ENCODE measurements around the gene BRICD5.

BRICD5 gene

DNA sequence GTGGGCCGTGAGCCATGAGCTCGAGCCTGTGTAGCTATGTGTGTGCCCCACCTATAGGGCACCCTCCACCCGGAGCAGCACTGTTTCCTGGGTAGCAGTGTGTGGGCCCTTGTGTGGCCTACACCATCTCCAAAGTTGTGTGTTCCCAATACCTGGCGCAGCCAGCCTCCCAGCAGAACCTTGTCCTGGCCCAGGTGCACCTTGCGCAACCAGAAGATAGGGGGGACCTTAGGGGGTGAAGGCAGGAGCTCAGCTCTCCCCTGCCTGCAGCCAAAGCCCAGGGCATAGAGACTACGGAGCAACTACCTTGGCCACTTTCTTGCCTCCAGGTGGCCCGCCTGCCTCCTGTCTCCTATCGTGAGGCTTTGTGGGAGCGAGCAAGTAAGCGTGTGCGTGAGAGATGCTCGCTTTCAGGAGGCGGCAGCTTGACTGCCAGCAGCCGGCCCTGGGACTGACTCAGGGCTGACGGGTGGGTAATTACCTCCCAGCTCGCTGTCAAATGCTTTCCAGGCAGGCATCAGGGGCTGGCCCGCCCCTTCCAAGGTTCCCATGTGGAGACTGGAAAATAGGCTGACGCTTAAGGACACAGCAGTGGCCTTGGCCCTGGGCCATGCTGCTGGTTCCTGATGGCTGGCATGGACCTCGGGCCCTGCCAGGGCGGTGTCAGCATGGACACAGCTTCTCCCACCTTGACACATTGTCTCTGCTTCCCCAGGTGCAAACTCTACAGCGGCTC is 36.1 kb downstream of the BRICD5 start:
- Histone ChIP-seq H3K9me3 (ENCODE audit: low read length) (no peaks in the 10 kb centered on the region), H3K36me3 (ENCODE audit: insufficient read depth, low read length) (peaks cover 65% of the 10 kb centered on the region), H3K4me3 (ENCODE audit: low read length) (no peak overlapping the region)

DNA sequence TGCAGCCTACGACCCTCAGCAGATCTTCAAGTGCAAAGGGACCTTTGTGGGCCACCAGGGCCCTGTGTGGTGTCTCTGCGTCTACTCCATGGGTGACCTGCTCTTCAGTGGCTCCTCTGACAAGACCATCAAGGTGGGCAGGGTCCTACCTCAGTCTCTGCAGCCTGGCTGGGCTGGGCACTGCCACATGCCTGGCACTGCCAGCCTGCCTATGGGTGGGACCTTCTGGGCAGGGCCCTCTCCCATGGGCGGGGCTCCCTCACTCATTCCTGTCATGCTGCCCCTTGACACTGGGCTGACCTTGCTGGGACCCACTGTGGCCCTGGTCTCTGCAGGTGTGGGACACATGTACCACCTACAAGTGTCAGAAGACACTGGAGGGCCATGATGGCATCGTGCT is 36.7 kb downstream of the BRICD5 start:
- Histone ChIP-seq H3K4me1 (ENCODE audit: insufficient read depth, low read length) (no peaks in the 10 kb centered on the region), H2AFZ (ENCODE audit: low read depth, low read length) (no peak overlapping the region), H3K9me3 (ENCODE audit: low read length) (no peaks in the 10 kb centered on the region), H3K36me3 (ENCODE audit: insufficient read depth, low read length) (peaks cover 65% of the 10 kb centered on the region), H3K4me3 (ENCODE audit: low read length) (no peak overlapping the region), H3K27me3 (ENCODE audit: insufficient read depth, low read length) (no peaks in the 10 kb centered on the region)

More for the DNA sequence above, 36.1 kb downstream of the BRICD5 start:
- H3K4me1 ChIP-seq (ENCODE audit: insufficient read depth, low read length) = no peaks in the 10 kb centered on the region
- H2AFZ ChIP-seq (ENCODE audit: low read depth, low read length) = no peak overlapping the region
- no peaks in the 10 kb centered on the region for H3K27me3 ChIP-seq (ENCODE audit: insufficient read depth, low read length)

DNA sequence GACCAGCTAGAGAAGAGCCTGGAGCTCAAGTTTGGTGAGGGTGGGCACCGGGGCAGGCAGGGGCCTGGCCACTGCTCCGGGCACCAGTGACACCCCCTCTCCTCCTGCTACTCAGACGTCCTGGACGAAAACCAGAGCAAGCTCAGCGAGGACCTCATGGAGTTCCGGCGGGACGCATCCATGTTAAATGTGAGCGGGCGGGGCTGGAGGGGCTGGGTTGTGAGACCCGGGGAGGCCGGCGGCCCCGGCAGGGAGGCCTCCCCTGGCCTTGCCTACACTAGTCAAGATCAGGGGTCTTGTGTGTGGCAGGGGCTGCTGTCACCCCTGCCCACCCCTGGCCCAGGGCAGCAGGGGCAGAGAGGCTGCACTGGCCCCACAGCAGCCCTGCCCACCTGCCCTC is 37.3 kb downstream of the BRICD5 start:
- Histone ChIP-seq H3K4me3 (ENCODE audit: low read length) (no peak overlapping the region), H3K36me3 (ENCODE audit: insufficient read depth, low read length) (peaks cover 66% of the 10 kb centered on the region)

DNA sequence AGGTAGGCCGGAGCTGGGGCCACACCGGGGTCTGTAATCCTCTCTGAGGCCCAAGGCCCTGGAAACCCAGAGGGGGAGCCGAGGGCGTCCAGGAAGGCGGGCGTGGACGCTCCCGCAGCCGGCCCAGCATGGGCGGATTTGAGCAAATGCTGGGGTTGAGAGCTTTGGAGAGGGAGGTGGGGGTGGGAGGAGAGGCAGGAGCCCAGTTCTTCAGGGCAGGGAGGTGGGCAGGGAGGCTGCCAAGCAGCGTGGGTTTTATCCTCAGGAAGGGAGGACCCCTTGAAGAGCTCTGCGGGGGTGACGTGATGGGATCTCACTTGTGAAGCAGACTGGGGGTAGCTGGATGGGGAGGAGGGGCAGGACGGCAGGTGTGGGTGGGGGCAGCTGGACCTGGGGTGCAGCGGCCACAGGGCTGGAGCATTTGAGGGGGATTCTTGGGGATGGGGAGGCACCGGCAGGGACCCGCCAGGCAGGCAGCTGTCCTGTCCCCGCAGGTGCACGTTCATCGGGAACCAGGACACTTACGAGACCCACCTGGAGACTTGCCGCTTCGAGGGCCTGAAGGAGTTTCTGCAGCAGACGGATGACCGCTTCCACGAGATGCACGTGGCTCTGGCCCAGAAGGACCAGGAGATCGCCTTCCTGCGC is 37.9 kb downstream of the BRICD5 start:
- Histone ChIP-seq H3K36me3 (ENCODE audit: insufficient read depth, low read length) (peaks cover 69% of the 10 kb centered on the region), H3K4me3 (ENCODE audit: low read length) (no peak overlapping the region), H3K9me3 (ENCODE audit: low read length) (no peaks in the 10 kb centered on the region), H2AFZ (ENCODE audit: low read depth, low read length) (no peak overlapping the region), H3K4me1 (ENCODE audit: insufficient read depth, low read length) (no peaks in the 10 kb centered on the region), H3K27me3 (ENCODE audit: insufficient read depth, low read length) (no peaks in the 10 kb centered on the region)

More for the DNA sequence above, 37.3 kb downstream of the BRICD5 start:
- no peak overlapping the region for H2AFZ ChIP-seq (ENCODE audit: low read depth, low read length)
- H3K9me3 ChIP-seq (ENCODE audit: low read length) = no peaks in the 10 kb centered on the region
- H3K27me3 ChIP-seq (ENCODE audit: insufficient read depth, low read length) = no peaks in the 10 kb centered on the region
- H3K4me1 ChIP-seq (ENCODE audit: insufficient read depth, low read length) = no peaks in the 10 kb centered on the region

DNA sequence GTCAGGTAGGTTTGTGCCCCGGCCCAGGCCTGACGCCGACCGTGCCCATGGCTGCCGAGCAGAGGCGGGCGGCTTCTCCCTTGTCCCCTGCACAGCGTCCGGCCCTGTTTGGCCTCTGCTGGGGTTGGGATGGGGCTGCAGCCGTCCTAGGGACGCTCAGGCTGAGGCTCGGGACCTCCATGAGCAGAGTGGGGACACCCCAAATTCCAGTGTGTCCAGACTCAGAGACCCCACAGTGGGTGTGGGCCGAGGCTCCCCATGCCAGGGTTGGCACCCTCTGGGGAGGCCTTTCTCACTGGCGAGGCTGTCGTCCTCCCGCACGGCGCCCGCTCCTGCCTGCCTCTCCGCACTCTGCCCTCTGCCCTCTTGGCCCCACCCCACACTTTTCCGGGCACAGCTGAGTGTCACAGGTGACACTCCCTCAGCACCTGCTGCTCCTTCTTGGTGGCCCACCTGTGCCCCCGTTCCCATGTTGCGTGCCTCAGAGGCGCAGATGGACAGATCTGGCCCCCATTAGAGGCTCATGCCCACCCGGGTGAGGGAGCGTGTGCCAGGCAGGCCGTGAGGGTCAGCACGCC is 39.0 kb downstream of the BRICD5 start:
- no peaks in the 10 kb centered on the region for H3K4me1 ChIP-seq (ENCODE audit: insufficient read depth, low read length)
- no peaks in the 10 kb centered on the region for H3K27me3 ChIP-seq (ENCODE audit: insufficient read depth, low read length)
- no peaks in the 10 kb centered on the region for H3K9me3 ChIP-seq (ENCODE audit: low read length)
- no peak overlapping the region for H3K4me3 ChIP-seq (ENCODE audit: low read length)
- peaks cover 65% of the 10 kb centered on the region for H3K36me3 ChIP-seq (ENCODE audit: insufficient read depth, low read length)
- no peak overlapping the region for H2AFZ ChIP-seq (ENCODE audit: low read depth, low read length)

DNA sequence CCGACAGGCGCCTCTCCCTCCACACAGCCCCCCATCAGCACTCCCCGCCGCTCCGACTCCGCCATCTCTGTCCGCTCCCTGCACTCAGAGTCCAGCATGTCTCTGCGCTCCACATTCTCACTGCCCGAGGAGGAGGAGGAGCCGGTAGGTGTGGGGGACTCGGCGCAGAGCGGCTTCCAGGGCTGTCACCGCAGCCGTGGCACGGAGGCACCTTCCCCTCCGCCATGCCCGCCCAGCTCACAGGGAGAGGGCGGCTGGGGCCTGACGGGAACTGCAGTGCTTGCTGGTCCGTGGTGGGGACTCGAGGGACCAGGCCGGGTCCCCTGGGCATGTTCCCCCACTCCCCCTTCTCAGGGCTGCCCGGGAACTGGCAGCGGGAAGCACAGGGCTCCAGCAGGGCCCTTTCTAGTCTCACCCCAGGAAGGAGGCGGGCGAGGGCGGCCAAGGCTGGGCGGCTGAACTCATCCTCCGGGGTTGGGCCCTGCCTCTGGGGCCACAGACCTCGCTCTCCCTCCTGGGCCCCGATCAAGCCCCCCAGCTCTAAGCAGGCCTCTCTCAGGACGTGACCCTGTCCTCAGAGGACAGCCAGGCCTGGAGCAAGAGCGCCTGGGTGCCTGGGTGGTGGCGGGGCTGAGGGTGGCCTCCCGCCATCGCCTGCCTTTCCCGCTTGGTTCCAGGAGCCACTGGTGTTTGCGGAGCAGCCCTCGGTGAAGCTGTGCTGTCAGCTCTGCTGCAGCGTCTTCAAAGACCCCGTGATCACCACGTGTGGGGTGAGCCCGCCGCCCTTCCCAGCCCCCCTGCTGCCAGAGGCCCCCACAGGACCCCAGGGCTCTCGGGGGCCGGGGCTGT is 39.9 kb downstream of the BRICD5 start:
- H3K4me1 ChIP-seq (ENCODE audit: insufficient read depth, low read length) = no peaks in the 10 kb centered on the region
- peaks cover 63% of the 10 kb centered on the region for H3K36me3 ChIP-seq (ENCODE audit: insufficient read depth, low read length)
- no peak overlapping the region for H3K4me3 ChIP-seq (ENCODE audit: low read length)
- H3K9me3 ChIP-seq (ENCODE audit: low read length) = no peaks in the 10 kb centered on the region
- H2AFZ ChIP-seq (ENCODE audit: low read depth, low read length) = no peak overlapping the region
- no peaks in the 10 kb centered on the region for H3K27me3 ChIP-seq (ENCODE audit: insufficient read depth, low read length)

DNA sequence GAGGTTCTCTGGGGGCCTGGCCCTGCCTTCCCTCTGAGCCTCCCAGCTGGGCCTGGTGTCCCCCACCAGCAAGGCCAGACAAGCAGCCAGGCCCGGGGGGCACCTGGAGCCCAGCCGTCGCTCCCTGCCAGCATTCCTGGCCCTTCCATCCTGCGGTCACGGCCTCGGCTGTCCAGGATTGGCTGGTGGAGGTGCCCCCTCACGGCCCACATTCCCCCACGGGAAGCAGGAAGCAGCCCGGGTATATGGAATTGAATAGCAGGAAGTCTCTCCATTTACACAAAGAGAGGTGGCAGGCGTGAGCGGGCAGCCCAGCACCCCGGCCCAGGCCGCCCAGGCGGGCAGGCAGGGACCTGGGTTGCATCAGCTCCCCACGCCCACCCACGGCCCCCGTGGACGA is 40.6 kb downstream of the BRICD5 start:
- Histone ChIP-seq H3K36me3 (ENCODE audit: insufficient read depth, low read length) (peaks cover 60% of the 10 kb centered on the region), H3K27me3 (ENCODE audit: insufficient read depth, low read length) (no peaks in the 10 kb centered on the region), H3K9me3 (ENCODE audit: low read length) (no peaks in the 10 kb centered on the region), H3K4me3 (ENCODE audit: low read length) (no peak overlapping the region), H2AFZ (ENCODE audit: low read depth, low read length) (no peak overlapping the region), H3K4me1 (ENCODE audit: insufficient read depth, low read length) (no peaks in the 10 kb centered on the region)

DNA sequence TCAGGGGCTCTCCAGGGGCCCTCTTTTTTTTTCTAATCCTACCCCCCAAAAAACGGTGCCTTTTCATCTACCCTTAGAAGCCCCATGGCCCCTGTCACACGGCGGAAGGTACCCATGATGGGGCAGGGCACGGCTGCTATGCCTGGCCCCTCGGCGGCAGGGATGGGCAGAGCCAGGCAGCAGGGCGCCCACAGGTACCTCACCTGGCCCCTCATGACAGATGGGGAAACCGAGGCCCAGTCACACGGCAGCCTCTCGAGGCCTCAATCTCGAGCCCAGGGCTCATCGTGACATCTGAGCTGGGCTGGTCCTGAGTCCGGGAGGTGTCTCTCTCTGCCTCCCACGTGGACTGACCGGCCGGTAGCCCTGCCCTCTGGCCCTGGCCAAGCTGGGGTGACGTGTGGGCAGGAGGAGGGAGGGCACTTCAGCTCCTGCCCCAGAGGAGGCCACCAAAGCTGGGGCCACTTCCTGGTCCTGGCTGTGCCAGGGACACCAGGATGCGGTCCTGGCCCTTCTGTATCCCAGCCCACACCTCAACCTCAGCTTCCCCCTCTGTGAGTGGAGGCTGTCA is 43.5 kb downstream of the BRICD5 start:
- Histone ChIP-seq H3K4me3 (ENCODE audit: low read length) (no peak overlapping the region), H2AFZ (ENCODE audit: low read depth, low read length) (no peak overlapping the region), H3K36me3 (ENCODE audit: insufficient read depth, low read length) (peaks cover 35% of the 10 kb centered on the region), H3K9me3 (ENCODE audit: low read length) (no peaks in the 10 kb centered on the region), H3K27me3 (ENCODE audit: insufficient read depth, low read length) (no peaks in the 10 kb centered on the region), H3K4me1 (ENCODE audit: insufficient read depth, low read length) (no peaks in the 10 kb centered on the region)

DNA sequence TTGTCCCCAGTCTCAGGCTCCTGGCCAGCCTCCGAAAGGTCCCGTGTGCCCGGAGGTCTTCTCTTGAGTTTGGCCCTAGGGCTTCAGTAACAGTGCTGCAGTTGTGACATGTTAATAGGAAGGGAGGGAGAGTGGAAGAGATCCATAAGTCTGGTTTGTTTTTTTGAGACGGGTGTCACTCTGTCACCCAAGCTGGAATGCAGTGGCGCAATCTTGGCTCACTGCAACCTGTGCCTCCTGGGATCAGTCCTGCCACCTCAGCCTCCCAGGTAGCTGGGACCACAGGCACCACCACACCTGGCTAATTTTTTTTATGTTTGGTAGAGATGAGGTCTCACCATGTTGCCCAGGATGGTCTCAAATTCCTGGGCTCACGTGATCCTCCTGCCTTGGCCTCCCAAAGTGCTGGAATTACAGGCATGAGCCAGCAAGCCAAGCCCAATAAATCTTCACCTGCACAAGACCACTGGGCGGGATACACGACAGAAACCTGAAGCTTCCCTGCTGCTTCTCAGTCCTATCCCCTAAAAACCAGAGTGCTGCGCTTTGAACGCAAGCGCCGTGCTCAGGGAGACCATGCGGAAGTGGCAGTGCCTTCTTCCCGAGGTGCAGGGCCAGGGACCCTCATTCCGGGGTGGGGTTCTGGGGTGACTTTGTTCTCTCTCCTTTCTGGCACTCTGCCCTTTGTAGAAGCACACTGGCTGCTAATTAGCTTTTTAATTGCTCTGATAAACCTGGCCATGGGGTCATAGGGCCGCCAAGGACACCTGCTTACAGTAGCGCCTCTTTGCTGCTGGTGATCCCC is 44.2 kb downstream of the BRICD5 start:
- no peak overlapping the region for H3K4me3 ChIP-seq (ENCODE audit: low read length)
- H3K4me1 ChIP-seq (ENCODE audit: insufficient read depth, low read length) = no peaks in the 10 kb centered on the region
- no peak overlapping the region for H2AFZ ChIP-seq (ENCODE audit: low read depth, low read length)
- H3K9me3 ChIP-seq (ENCODE audit: low read length) = no peaks in the 10 kb centered on the region
- H3K27me3 ChIP-seq (ENCODE audit: insufficient read depth, low read length) = no peaks in the 10 kb centered on the region
- peaks cover 28% of the 10 kb centered on the region for H3K36me3 ChIP-seq (ENCODE audit: insufficient read depth, low read length)

DNA sequence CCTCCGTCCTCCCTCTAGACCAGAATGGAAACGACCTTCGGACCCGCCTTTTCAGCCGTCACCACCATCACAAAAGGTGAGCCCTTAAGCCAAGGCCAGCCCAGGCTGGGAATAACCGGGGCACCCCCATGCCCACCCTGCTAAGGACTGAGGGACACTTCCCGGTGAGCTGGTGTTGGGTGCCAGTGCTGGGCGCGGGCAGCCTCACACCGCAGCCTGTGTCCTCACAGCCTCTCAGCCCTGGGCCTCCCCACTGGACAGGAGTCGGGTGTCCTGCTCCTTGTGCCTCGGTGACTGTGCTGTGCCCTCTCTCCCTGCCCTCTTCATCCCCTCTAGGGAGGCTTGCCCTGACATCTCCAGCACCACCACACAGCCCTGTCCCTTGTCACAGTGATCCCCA is 44.8 kb downstream of the BRICD5 start:
- H2AFZ ChIP-seq (ENCODE audit: low read depth, low read length) = no peak overlapping the region
- H3K36me3 ChIP-seq (ENCODE audit: insufficient read depth, low read length) = peaks cover 24% of the 10 kb centered on the region
- H3K27me3 ChIP-seq (ENCODE audit: insufficient read depth, low read length) = no peaks in the 10 kb centered on the region
- no peak overlapping the region for H3K4me3 ChIP-seq (ENCODE audit: low read length)
- no peaks in the 10 kb centered on the region for H3K9me3 ChIP-seq (ENCODE audit: low read length)
- H3K4me1 ChIP-seq (ENCODE audit: insufficient read depth, low read length) = peaks cover under 1% of the 10 kb centered on the region

DNA sequence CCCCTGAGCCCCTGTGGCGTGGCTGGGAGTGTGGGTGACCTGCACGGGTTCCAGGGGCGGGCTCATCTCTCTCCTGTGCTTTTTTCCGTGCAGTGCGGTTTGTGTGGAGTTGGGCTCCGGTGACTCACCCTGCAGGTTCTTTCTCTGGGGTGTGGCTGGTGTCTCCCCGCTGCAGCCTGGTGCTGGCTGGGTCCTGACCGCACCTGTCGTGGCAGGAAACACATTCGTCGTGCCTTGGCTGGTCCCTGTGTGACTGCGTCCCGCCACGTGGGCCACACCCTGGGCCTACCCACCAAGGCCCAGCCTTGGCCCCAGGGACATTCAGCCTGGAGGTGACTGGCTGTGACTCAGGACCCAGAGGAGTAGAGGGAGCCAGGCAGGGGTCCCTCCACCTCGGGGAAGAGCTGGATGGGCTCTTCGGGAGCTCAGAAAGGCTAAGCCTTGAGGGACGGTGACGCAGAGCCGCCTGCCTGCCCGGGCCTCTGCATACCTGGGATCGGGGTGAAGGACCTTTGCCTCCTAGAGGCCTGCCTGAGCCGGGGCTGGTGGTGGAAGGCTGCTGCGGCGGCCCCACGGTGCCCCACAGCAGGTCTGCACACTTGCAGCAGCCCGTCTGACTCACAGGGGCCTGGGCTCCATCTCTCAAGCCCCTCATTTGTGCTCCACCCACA is 47.3 kb downstream of the BRICD5 start:
- no peaks in the 10 kb centered on the region for H3K9me3 ChIP-seq (ENCODE audit: low read length)
- H3K27me3 ChIP-seq (ENCODE audit: insufficient read depth, low read length) = no peaks in the 10 kb centered on the region
- no peak overlapping the region for H3K4me3 ChIP-seq (ENCODE audit: low read length)
- H3K36me3 ChIP-seq (ENCODE audit: insufficient read depth, low read length) = peaks cover 21% of the 10 kb centered on the region
- H3K4me1 ChIP-seq (ENCODE audit: insufficient read depth, low read length) = peaks cover 23% of the 10 kb centered on the region
- no peak overlapping the region for H2AFZ ChIP-seq (ENCODE audit: low read depth, low read length)

DNA sequence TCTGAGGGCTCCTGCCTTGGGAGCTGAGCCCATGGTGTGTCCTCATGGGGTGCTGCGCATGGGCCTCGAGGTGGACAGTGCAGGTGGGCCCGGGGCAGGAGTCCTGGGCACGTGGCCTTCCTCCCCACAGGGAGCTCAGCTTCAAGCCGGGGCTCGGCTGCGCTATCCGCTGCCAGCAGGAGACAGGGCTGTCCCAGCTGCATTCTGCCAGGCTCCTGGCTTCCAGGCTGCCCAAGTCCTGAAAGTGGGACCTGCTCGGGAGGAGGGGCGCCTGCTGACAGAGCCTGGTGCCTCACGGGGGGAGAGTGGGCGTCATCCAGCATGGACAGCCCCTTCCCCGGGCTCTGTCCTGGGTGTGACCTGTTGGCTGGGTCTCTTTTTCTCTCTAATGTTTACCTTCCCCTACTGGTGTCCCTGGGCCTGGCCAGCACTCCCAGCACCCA is 48.0 kb downstream of the BRICD5 start:
- H3K4me1 ChIP-seq (ENCODE audit: insufficient read depth, low read length) = peaks cover 29% of the 10 kb centered on the region
- H2AFZ ChIP-seq (ENCODE audit: low read depth, low read length) = no peak overlapping the region
- no peaks in the 10 kb centered on the region for H3K27me3 ChIP-seq (ENCODE audit: insufficient read depth, low read length)
- peaks cover 14% of the 10 kb centered on the region for H3K36me3 ChIP-seq (ENCODE audit: insufficient read depth, low read length)
- H3K9me3 ChIP-seq (ENCODE audit: low read length) = no peaks in the 10 kb centered on the region
- H3K4me3 ChIP-seq (ENCODE audit: low read length) = no peak overlapping the region
